Erythroblast (primary cell): ENCODE data around the gene GNG7.

Experiments used
- GATA1 ChIP-seq: IDR thresholded peaks from 2 replicates; pipeline ENCODE4 v1.6.1; 2011; ENCODE audit warnings: low read depth, mild to moderate bottlenecking, control low read depth, low read length, moderate library complexity
- POLR2A ChIP-seq: IDR thresholded peaks from 2 replicates; pipeline ENCODE4 v1.6.1; 2011; ENCODE audit warnings: mild to moderate bottlenecking, low read length

- TF ChIP-seq POLR2A, result no peak
- no peak for TF ChIP-seq GATA1
These were observed 146.0 kb downstream of the GNG7 start for GRCh38 chr19:2556221-2557092.
